ENCODE data around the gene LTK. TPM values are rescaled to one million over a fixed set of nuclear protein-coding genes. Genes with fewer than 3 reads are reported as not detected.

Gene LTK
- total and polyA plus RNA-seq, 2 of the 4 experiments (the other 2 are of a cell fraction): 0.18 to 0.62 TPM

DNA sequence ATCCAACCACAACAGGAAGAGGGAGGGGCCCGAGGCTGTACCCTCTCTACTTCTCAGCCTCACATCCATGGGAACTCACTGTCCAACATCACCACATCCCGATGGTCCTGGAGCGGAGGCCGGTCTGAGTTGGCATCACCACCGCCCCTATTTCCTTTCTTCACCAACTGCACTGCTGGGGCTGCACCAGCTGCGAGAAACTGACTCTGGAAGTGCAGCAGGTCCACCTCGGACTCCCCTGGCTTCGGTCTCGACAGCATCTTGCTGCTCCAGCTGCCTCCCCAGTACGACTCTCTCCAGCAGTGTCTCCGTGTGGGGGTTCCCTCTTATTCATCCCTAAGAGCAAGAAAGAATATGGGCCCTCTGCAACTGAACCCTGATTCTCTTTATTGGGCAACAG is 23.2 kb upstream of the LTK start:
- Histone ChIP-seq H3K27me3 (ENCODE audit: control insufficient read depth, insufficient read depth, low read length) (no peaks in the 10 kb centered on the region), H2BK5ac (ENCODE audit: low read depth, low read length, poor library complexity, severe bottlenecking) (no peak overlapping the region), H3K36me3 (ENCODE audit: control insufficient read depth, insufficient read depth, low read length) (peaks cover 32% of the 10 kb centered on the region), H2AFZ (replicated peaks; ENCODE audit: low read length, poor library complexity) (peak overlapping the region; percentile 3), H3K56ac (ENCODE audit: extremely low read depth, insufficient read depth, low read length) (no peak overlapping the region), H2BK15ac (ENCODE audit: low read depth, low read length) (no peak overlapping the region), H4K5ac (ENCODE audit: low read depth, low read length) (no peak overlapping the region), H3K4me3 (ENCODE audit: insufficient read depth, low read depth, low read length) (no peak overlapping the region), H2BK120ac (ENCODE audit: low read depth, low read length) (no peak overlapping the region), H3K23ac (ENCODE audit: low read depth, low read length) (no peak overlapping the region), H3K27ac (ENCODE audit: insufficient read depth, low read length) (no peak overlapping the region), H3K9me1 (ENCODE audit: insufficient read depth, low read length) (peaks cover 2% of the 10 kb centered on the region), H2AK9ac (replicated peaks; ENCODE audit: low read depth, low read length, poor library complexity) (no peak overlapping the region), H3K18ac (ENCODE audit: low read depth, low read length) (no peak overlapping the region), H3K4me2 (ENCODE audit: low read depth, low read length) (no peak overlapping the region), H2BK20ac (ENCODE audit: low read depth, low read length) (no peak overlapping the region), H3K9ac (ENCODE audit: low read depth, low read length) (no peak overlapping the region), H4K91ac (ENCODE audit: insufficient read depth, low read depth, low read length) (no peak overlapping the region), H3K14ac (replicated peaks; ENCODE audit: low read depth, low read length) (no peak overlapping the region), H4K20me1 (ENCODE audit: insufficient read depth, low read length) (no peaks in the 10 kb centered on the region), H2AK5ac (ENCODE audit: low read depth, low read length) (no peak overlapping the region), H3K79me1 (ENCODE audit: low read depth in 1 of 2, low read length in 2 of 2) (peaks cover 4 to 35% of the 10 kb centered on the region in 2 experiments; a peak in 1 of 4 replicates), H3K4me1 (ENCODE audit: control insufficient read depth, insufficient read depth, low read length) (no peaks in the 10 kb centered on the region), H3K9me3 (ENCODE audit: control insufficient read depth, insufficient read depth, low read length) (no peaks in the 10 kb centered on the region), H3K4ac (ENCODE audit: low read depth, low read length) (no peak overlapping the region), H4K8ac (ENCODE audit: low read depth in 2 of 2, low read length in 2 of 2) (no peak overlapping the region)
- ChIA-PET POLR2A (ENCODE audit: unreplicated experiment) (no interaction called here), CTCF (no interaction called here)
- TF ChIP-seq, protein P1, sequence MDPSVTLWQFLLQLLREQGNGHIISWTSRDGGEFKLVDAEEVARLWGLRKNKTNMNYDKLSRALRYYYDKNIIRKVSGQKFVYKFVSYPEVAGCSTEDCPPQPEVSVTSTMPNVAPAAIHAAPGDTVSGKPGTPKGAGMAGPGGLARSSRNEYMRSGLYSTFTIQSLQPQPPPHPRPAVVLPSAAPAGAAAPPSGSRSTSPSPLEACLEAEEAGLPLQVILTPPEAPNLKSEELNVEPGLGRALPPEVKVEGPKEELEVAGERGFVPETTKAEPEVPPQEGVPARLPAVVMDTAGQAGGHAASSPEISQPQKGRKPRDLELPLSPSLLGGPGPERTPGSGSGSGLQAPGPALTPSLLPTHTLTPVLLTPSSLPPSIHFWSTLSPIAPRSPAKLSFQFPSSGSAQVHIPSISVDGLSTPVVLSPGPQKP (IDR thresholded peaks at IDR 0.05; ENCODE audit: borderline replicate concordance, low read depth, low read length): no peak
- no peak for TF ChIP-seq FOS (IDR thresholded peaks at IDR 0.05; ENCODE audit: low read depth, low read length)
- TF ChIP-seq MAZ (IDR thresholded peaks at IDR 0.05; ENCODE audit: borderline replicate concordance, low read depth, low read length): no peak
- no peak for TF ChIP-seq NFE2L2 (IDR thresholded peaks at IDR 0.05; ENCODE audit: low read depth, low read length)
- TF ChIP-seq RAD21 (IDR thresholded peaks at IDR 0.05; ENCODE audit: low read length): no peak
- TF ChIP-seq, protein P2, sequence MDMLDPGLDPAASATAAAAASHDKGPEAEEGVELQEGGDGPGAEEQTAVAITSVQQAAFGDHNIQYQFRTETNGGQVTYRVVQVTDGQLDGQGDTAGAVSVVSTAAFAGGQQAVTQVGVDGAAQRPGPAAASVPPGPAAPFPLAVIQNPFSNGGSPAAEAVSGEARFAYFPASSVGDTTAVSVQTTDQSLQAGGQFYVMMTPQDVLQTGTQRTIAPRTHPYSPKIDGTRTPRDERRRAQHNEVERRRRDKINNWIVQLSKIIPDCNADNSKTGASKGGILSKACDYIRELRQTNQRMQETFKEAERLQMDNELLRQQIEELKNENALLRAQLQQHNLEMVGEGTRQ (IDR thresholded peaks at IDR 0.05; ENCODE audit: low read depth, low read length): no peak
- TF ChIP-seq CEBPB (IDR thresholded peaks at IDR 0.05; ENCODE audit: low read depth, low read length): no peak
- TF ChIP-seq MXI1 (IDR thresholded peaks at IDR 0.05; ENCODE audit: borderline replicate concordance, low read depth, low read length): no peak
- no peak for TF ChIP-seq BHLHE40 (IDR thresholded peaks at IDR 0.05; ENCODE audit: low read depth, low read length)
- TF ChIP-seq SMC3 (IDR thresholded peaks at IDR 0.05; ENCODE audit: low read depth, low read length): no peak
- BruUV-seq (replicated peaks): no TSS peak
- dilution Hi-C loops (cut with HindIII; ENCODE audit: low sequenced_read_pairs, unreplicated experiment) (no loop called here), intact Hi-C loops (cut with micrococcal nuclease) (no loop called here), in situ Hi-C loops (cut with MboI; ENCODE audit: low sequenced_read_pairs) (no loop called here)
- WGBS, 2 experiments (ENCODE audit: extremely low coverage in 2 of 2, insufficient read length in 1 of 2): 90% methylated on average over 2 of the region's 11 CpGs; no CpG with 5 or more reads in 1 of the 2 experiments
- ATAC-seq (ENCODE audit: low read depth) (no peak), DNase-seq (no peak)

Data from IMR-90 (cell line).